ENCODE data around the gene LPAR5.

LPAR5 gene

DNA sequence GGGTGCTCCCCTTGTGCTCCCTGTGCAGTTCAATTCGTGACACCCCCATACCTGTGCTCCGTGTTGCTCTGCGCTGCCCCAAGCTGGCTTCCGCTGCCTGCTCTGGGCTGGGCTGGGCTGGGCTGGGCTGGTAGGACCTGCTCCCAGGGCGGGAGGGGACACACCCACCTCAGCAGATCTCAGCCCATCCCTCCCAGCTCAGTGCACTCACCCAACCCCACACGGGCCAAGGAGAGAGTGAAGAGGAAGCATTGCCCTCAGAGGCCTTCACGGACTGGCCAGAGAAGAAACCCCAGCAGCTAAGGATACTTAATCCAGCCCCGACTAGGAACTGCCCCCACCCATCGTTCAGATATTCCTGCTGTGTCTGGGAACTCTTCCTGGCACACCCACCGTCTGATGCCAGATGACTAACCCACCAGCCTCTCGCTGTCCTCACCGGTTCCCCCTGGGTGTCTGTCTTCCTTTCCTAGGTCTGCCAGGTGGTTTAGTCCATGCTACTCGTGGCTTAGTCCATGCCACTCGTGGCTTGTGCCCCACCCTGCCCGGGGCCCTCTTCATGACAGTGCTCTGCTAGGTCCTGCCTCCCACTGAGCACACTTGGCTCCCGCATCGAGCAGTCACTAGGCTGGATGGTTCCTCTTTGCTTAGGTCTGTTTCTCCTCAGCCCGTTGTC is at the start of gene LPAR5:
LPAR5 (minus strand) TSS at position 104 of the 676 bp plus-strand sequence. CDS start 14,711 bp downstream, outside the sequence.
- TF ChIP-seq GATA3 (IDR thresholded peaks at IDR 0.05; ENCODE audit: low read depth, low read length) (no peak), GATA2 (IDR thresholded peaks at IDR 0.05; ENCODE audit: low read depth, low read length) (no peak)

DNA sequence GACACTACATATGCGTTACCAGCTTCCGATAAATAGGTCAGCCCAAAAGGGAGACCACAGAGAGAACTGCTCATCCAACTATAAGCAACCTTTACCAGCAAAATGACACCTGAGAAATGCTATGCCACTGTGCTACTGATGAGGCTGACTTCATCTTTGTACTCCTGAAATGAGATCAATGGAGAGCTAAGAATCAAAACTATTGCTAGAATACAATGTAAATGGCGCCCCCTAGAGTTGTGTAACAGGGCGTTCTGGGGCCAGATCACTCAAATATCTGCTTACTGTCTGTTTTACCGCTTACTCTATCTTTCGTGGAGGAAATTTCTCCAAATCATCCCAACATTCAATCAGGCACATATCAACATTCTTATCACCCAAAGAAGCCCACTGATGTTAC is 48.9 kb upstream of the LPAR5 start:
- TF ChIP-seq GATA3 (IDR thresholded peaks at IDR 0.05; ENCODE audit: low read depth, low read length) (no peak), GATA2 (IDR thresholded peaks at IDR 0.05; ENCODE audit: low read depth, low read length) (no peak)

DNA sequence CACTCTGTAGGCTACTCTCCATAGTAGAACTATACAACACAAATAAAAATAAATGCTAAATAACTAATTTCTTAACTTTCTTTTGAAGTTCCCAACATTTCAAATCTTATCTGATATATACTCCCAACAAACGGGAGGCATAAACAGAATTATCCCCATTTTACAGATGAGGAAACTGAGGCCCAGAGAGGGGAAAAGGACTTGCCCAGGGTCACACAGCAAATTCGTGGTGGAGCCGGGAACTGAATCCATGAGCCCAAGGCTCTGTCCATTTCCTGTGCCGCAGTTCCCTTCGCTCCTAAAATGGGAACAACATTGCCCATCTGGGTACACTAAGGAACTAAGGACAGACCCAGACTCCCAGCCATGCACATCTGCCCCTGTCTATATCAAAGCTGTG is 41.2 kb upstream of the LPAR5 start:
- TF ChIP-seq GATA2 (IDR thresholded peaks at IDR 0.05; ENCODE audit: low read depth, low read length) (no peak), GATA3 (IDR thresholded peaks at IDR 0.05; ENCODE audit: low read depth, low read length) (no peak)

DNA sequence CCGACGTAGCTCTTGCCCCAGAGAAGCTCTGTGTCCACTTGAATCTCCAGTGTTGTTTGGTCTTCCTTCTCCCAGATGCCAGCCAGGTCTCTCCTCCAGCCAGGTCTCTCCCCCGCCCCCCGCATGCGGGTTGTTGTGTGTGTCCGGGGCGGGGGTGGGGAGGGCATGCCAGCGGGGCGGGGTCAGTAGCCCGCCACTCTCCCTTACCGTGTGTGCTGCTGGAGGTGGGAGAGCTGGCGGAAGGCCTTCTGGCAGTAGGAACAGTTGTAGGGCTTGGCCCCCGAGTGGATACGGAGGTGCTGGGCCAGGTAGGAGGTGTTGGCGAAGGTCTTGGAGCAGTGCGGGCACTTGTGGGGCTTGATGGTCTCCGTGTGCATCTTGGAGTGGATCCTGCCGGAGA is 36.4 kb upstream of the LPAR5 start:
- TF ChIP-seq GATA2 (IDR thresholded peaks at IDR 0.05; ENCODE audit: low read depth, low read length) (no peak), GATA3 (IDR thresholded peaks at IDR 0.05; ENCODE audit: low read depth, low read length) (no peak)

DNA sequence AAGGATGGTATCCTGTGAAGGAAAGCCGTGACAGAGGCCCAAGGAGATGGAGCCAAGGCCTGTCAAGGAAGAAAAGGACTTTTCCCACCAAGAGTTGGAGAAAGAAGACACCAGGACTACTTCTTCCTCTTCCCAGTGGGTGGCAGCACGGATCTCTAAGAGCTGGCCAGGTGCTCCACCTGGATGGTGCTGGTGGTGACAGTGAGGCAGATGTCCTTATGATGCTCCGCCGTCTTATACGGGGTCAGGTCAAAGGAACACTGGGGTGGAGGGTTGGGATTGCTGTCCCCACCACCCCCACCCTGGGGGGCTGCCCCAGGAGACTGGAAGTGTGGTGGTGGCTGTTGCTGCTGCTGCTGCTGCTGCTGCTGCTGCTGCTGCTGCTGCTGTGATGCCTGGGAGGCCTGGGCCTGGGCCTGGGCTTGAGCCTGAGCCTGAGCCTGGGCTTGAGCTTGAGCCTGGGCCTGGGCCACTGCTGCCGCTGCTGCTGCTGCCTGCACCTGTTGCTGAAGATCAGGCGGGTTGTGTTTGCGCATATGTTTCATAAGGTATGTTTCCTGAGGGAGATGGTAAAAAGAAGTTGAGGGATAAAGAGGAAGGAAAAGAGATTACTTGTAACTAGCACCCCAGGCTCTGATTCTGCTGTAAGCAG is 31.9 kb upstream of the LPAR5 start:
- no peak for TF ChIP-seq GATA3 (IDR thresholded peaks at IDR 0.05; ENCODE audit: low read depth, low read length)
- no peak for TF ChIP-seq GATA2 (IDR thresholded peaks at IDR 0.05; ENCODE audit: low read depth, low read length)

DNA sequence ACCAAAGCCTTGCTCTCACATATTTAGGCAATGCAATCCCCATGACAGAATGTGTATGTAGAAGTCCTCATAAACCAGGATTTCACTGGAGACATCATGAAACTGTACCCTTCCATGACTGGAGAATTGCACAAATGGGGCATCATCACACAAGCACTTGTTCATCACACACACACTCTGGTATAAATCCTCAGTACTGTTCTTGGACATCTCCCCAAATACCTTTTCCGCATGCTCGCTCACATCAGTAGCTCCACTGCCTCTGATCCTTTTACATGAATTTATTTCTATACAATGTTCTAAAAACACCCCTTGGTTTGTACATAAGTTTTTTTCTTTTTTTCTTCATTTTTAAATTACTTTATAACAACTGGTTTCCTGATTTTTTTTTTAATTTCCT is 30.5 kb upstream of the LPAR5 start:
- TF ChIP-seq GATA2 (IDR thresholded peaks at IDR 0.05; ENCODE audit: low read depth, low read length) (no peak), GATA3 (IDR thresholded peaks at IDR 0.05; ENCODE audit: low read depth, low read length) (no peak)

DNA sequence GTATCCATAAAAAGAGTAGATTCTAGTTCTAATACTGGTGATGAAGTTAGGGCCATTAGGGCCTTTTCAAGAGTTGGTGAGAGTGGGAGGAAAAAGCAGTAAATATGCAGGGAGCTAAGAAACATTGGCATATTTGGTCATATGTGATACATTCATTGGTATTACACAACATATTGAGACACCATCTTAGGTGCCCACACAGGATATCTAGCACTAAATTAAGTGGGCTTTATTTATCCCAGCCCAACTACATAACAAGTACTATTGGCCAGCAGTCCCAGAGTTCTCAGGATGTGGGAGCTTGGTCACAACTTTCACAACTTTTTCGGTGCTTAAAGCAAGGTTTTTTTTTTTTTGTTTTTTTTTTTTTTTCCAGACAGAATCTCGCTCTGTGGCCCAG is 29.1 kb upstream of the LPAR5 start:
- TF ChIP-seq GATA2 (IDR thresholded peaks at IDR 0.05; ENCODE audit: low read depth, low read length): no peak
- TF ChIP-seq GATA3 (IDR thresholded peaks at IDR 0.05; ENCODE audit: low read depth, low read length): no peak

DNA sequence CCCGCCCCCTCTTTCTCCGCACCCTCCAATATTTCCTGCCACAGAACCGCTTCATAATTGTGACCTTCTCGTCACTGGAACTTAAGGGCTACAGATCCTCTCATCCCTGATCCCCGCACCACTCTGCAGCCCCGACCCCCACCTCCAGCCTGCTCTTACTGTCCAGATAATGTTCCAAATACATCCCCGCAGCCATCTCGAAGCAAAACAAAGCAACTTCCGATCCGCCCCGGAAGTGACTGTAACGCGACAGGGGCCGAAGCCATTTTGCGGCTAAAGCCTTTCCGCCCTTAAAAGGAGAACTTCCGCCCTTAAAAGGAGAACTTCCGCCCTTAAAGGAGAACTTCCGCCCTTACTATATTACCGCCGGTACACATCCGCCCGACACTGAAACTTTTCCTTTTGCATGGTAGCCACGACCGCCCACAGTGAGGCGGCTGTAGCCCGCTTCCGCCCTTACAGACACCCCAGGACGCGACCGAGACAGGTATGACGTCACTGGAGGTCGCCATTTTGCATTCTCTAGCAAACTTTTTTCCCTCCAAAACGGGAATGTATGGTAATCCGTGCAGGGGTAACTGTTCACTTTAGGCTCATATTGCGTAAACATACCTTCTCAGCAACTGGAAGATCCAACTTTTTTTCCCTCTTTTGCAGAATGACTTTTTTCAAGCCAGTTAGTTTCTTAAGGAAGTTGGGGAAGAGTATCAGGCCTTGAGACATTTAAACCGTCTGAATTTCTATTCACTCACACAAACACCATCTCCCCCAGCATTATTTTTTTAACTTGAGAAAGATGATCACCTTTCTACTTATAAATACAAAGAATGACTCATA is 27.4 kb upstream of the LPAR5 start, which contains the start of gene ING4:
ING4 (minus strand) TSS at position 214 of the 837 bp plus-strand sequence; CDS start at position 196, 18 bp downstream.
- TF ChIP-seq GATA2 (IDR thresholded peaks at IDR 0.05; ENCODE audit: low read depth, low read length) (no peak), GATA3 (IDR thresholded peaks at IDR 0.05; ENCODE audit: low read depth, low read length) (no peak)

DNA sequence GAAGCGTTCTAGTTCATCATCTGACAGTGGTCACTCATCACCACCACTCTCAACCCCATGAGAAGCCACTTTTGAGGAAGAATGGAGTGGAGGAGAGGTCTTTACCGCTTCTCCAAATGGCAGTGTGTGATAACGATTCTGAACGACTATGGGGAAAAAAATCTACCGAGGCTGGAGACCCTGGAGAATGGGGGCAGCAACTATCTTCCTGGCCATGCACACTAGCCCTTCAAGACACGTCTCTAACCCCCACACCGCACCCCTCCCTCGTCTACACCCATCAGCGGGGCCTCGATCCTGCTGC is 26.8 kb upstream of the LPAR5 start:
- no peak for TF ChIP-seq GATA3 (IDR thresholded peaks at IDR 0.05; ENCODE audit: low read depth, low read length)
- no peak for TF ChIP-seq GATA2 (IDR thresholded peaks at IDR 0.05; ENCODE audit: low read depth, low read length)

DNA sequence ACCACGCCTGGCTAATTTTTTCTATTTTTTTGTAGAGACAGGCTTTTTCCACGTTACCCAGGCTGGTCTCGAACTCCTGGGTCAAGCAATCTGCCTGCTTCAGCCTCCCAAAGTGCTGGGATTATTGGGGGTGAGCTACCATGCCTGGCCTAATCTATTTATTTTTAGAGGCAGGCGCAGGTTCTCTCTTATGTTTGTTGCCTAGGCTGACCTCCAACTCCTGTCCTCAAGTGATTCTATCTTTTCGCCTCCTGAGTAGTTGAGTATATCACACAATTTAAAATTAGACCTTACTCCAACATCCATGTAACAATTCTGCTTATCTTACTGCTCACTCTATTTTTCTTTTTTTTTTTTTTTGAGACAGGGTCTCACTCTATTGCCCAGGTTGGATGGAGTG is 18.2 kb upstream of the LPAR5 start:
- no peak for TF ChIP-seq GATA2 (IDR thresholded peaks at IDR 0.05; ENCODE audit: low read depth, low read length)
- no peak for TF ChIP-seq GATA3 (IDR thresholded peaks at IDR 0.05; ENCODE audit: low read depth, low read length)

DNA sequence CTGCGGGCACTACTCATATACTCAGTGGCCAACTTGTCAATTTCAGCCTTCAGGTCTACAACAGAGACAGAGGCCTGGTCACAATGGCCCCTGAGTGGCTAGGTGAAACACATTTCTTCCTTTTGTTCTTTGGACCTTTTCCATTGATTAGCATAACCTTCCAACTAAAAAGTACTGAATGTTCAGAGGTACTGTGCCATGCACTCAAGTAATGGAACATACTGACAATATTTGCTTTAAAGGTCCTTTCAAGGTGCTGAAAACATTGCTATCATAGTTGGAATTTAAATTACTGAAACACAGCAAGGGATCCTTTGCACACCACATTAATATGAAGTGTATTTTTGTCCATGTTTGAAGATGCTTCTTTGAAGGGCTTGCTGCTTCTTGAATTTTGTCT is 17.6 kb upstream of the LPAR5 start:
- TF ChIP-seq GATA3 (IDR thresholded peaks at IDR 0.05; ENCODE audit: low read depth, low read length): no peak
- TF ChIP-seq GATA2 (IDR thresholded peaks at IDR 0.05; ENCODE audit: low read depth, low read length): no peak

DNA sequence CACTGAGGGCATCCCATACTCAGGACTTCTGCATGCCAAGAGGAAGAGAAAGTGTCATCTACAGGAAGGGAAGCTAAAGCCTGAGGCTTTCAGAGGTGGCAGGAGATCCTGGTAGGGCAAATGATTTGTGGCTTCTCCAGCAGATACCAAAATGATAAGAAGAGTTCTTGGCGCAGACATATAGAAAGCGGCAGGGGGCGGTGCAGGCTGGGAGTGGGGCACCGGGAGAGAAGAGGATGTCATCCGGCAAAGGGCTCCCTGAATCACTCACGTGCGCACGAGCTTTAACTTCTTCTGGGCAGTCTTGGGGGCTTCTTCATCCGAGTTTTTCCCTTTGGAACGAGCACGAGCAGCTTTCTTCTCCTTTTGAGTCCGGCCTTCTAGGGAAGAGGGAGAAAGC is 16.6 kb upstream of the LPAR5 start:
- TF ChIP-seq GATA2 (IDR thresholded peaks at IDR 0.05; ENCODE audit: low read depth, low read length): no peak
- TF ChIP-seq GATA3 (IDR thresholded peaks at IDR 0.05; ENCODE audit: low read depth, low read length): no peak

DNA sequence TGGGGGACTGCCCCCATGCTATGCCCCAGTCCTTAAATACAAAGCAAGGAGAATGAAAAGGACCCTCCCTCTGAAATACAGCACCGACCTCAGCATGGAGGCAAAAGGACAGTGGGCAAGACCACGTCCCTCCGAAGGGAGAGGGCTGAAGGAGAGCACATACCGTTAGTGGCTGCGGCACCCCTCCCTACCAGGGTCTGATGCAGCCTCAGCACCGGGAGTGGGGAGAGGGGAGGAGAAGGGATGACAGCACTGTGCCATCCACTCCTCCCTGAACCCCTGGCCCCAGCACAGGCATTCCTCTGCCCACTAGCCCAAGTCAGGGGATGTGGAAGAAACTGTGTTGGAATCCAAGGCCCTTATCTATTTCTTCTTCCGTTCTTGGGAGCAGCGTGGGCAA is 15.1 kb upstream of the LPAR5 start:
- TF ChIP-seq GATA3 (IDR thresholded peaks at IDR 0.05; ENCODE audit: low read depth, low read length): no peak
- no peak for TF ChIP-seq GATA2 (IDR thresholded peaks at IDR 0.05; ENCODE audit: low read depth, low read length)

DNA sequence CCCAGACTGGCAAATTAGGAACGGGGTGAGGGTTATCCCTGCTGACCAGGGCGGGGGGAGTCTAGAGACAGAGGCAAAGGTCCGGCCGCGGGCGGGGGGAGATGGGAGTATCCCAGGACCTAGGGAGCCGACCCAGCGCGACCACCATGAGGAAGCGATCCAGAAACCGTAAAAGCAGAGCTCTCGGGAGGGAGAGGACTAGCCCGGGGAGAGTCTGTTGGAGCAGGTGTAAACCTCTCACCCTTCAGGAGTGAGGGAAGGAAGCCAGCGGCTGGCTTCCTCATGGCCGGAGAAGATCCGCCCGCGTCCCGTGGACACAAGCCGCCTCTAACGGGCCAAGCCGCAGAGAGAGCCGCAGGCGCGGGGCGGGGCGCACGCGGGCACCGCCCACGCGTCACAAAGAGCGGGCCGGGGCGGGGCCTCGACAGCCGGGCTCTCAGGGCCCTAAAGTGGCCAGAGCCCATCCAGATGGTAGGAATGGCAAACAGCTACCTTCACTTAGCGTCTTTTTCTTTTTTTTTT is 11.4 kb upstream of the LPAR5 start, which contains the start of gene ACRBP:
ACRBP (minus strand) TSS at position 350 of the 522 bp plus-strand sequence; CDS start at position 284, 66 bp downstream.
- TF ChIP-seq GATA3 (IDR thresholded peaks at IDR 0.05; ENCODE audit: low read depth, low read length) (no peak), GATA2 (IDR thresholded peaks at IDR 0.05; ENCODE audit: low read depth, low read length) (no peak)

All from SH-SY5Y (cell line).